Glomerular visceral epithelial cell (primary cell): ENCODE measurements around the gene MOB2.
"Not testable (repeated sequence)": the region's sequence is repeated elsewhere in the genome, so short reads cannot be mapped to it uniquely, and the experiment has no call there.

ENCODE experiments used
- DNase-seq: peaks from one replicate; pipeline ENCODE4 v3.0.0-alpha.2; 2016; ENCODE audit errors: extremely low spot score

MOB2 gene

DNA sequence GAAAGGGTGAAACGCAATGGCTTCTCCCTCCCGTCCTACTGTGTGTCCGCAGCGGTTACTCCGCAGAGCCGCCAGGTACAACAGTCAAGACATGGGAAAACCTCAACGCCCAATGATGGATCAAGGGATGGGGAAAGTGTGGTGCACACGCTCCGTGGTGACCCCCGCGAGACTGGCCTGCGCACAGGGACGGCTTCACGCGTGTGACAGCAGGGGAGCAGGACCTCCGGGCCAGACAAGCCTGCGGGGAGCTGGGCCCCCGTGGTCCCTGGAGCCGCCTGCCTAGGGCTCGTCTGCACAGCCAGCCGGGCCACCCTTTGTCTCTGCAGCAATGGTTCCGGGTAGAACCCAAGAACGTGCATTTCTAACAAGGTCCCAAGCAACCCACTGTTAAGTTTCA, 31.7 kb upstream of the MOB2 start:
- no peak for DNase-seq

DNA sequence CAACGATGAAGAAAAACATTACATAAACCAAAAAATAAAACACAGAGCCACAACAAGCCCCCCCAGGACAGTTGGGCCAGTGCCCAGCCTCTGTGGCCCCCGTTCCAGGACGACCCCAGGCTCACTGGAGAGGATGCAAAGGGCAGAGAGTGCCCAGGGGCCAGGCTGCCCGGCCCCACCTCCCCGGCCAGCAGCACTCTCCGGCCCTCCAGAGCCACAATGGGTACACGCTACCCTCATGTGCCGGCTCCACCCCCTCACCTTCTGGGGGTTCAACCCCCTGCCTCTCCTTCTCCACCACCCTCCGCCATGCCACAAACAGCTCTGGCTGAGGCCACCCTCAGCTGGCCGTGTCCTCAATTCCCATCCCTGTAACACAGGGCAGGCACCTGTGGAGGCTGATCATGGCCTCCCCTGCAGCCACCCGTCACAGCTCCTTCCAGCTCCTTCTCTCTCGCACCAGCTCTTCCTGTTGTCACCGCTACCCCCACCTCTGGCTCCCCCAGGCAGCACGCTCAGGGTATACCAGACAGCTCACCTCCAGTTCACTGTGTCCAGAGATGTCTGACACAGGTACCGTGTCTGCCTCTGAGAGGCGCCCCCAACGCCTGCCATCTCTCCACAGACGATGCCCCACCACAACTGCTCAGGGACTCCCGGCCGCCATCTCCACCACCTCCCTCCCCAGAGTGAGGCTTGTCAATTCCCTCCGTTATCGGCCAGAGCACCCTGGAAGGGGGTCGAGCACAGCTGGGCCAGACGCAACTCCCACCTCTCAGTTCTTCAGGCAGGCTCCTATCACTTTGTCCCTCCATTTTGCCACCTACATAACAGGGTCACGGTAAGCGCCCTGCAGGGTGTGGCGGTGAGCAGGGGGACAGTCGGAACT, 30.8 kb upstream of the MOB2 start:
- DNase-seq, result no peak

DNA sequence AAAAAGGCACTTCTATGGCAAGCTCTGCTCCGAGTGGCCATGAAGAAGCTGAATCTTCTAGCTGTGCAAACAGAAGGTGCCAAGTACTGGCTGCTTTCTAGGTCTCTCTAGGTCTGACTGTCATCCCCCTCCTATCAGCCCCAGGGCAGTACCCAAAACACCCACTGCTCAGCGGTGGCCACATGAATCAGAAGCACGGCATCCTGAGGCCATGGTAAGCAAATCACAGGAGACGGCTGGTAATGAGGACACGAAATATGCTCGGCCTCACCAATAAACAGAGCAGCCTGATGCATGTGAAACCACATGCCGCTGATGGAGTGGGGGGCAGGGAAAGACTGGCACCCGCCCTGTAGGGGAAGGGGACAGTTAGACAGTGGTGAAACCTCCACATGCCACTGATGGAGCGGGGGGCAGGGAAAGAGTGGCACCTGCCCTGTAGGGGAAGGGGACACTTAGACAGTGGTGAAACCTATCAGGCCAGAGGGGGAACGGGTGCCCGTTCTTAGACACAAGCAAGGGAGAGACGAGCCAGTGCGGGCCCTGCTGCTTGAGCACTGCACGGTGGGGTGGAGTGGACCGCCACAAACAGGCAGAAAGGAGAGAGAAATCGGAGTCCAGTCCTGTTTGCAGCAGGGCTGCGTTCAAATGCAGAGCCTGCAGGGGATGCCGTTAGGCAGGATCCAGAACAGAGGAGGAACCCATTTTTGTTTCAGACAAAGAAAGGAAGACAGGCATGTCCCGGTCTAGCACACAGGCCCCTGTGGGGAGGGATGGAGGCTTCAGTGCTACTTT, 29.9 kb upstream of the MOB2 start:
- no peak for DNase-seq

DNA sequence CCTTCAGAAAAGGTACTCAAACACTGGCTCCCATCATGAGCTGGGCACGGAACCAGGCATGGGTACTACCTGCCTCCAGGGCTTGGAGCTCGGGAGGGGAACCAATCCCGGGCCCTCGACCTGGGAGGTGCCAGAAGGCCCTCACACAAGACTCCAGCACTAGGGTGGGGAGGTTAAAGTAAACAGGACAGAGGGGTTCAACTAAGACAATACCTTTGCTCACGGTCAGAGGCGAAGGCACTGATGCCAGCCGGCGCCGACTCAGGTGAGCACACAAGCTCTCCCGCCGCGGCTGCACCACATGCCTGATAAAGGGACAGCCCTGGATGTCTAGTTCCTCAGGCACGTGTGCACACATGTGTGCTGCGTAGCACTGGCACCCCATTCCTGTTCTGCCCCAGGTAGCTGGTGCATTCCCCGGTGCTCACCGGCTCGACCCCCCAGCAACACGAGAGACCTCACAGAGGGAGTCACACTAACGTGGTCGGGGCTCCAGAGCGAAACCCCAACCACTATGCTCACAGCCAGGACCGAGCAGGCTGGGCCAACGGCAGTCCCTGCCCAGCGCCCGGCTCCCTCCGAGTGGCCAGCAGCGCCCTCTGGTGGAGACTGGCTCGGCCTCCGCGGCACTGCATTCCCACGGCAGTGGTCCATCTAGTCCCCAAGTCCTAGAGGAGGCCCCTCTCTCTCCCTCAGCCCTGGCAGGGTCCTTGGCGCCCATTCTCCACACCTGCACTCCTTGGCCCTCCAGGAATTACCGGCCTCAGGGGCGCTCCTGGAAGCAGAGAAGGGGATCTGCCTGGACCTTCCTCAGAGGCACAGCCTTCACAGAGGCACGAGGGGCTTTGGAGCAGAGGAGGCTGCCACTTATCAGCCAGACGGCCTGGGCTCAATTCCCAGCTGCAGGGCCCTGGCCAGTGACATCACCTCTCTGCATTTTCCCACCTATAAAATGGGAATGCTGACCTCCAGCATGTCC, 28.8 kb upstream of the MOB2 start:
- DNase-seq, result peak; percentile 56

DNA sequence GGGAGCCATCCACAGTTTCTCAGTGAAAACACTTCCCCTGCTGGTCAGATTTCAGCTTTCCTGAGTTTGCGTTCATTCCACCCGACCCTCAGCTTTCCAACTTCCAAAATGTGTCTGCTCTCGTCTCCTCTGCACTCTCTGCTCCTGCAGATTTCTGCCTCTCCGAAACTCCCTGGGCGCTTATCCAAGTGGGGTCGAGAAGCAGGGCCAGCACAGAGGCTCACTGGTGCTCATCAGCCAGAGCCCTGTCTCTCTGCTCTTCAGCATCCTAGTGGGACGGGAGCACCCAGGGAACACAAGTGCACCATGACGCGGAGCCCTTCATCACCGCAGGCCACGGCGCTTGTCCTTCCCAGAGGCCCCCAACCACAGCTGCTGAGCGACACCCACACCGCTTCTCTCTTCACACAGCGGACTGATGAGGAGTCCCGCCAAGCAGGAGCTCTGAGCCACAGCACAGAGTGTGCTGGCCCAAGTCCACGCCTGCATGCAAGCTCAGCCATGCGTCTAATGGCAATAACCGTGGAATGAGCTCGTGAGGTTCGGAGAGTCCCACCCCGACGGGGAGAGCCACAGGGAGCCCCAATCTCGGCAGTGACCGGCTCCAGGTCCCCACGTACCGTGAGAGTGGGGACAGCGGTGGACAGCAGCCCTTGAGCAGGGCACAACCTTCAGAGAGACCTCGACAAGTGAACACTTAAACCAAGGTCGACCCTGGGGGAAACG, 27.9 kb upstream of the MOB2 start:
- no peak for DNase-seq

DNA sequence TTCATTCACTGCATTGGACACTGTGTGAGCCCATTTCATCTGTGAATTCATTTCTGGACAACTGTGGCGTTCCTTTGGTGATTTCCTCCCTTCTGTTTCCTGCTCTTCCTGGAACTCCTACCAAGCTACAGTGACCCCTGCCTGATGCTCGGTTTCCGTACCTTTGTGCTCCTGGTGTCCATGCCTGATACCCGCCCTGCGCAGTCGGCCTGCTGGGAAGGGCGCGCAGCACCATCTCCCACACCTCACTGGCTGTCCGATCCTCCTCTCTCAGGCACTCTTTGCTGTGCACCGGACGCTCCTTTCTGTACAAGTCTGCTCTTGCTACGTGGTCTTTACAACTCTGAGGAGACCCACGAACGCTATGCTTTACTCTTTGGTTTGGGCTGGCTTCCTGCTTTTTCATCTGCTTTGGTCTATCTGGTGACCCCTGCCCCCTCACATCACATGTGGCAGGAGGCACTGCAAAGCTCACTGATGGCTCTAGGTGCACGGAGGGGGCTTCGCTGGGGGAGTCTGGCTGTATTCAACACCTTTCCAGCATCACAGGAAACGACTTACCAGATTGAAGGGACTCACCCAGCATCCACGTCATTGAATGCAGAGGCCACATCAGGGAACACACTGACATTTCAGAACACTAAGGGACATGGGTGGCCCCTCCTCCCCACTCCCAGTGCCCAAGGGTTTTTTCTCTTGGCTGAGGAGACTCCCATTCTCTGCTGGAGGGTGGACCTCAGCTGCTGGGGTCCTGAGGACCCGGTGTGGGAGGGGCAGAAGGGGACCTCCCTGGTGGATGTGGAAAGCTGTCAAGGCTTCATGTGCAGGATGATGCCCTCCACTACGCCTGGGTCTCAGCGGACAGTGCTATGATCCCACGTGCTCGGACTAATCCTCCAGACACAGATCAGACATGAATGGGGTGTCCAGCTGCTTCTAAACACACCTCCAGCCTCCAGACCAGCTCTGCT, 27.0 kb upstream of the MOB2 start:
- DNase-seq, result no peak

DNA sequence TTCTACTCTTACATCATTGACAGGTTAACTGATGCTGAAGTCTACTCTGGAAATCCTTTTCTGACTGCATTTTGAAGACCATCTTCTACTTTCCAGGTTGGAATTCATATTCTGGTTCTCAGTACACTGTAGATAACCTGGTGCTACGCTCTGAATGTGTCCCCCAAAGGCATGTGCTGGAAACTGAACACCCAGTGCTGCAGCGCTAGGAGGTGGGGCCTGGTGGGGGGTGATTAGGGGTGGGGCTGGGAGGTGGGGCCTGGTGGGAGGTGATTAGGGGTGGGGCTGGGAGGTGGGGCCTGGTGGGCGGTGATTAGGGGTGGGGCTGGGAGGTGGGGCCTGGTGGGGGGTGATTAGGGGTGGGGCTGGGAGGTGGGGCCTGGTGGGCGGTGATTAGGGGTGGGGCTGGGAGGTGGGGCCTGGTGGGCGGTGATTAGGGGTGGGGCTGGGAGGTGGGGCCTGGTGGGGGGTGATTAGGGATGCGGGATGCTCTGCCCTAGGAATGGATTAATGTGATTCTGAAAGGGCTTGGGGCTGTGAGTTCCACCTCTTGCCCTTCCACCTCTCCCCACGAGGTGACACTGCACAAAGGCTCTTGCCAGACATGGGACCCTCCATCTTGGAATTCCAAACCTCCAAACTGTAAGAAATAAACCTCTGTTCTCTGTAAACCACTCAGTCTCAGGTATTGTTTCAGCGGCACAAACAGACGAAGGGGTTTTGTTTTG, 26.1 kb upstream of the MOB2 start:
- not testable (repeated sequence) for DNase-seq

DNA sequence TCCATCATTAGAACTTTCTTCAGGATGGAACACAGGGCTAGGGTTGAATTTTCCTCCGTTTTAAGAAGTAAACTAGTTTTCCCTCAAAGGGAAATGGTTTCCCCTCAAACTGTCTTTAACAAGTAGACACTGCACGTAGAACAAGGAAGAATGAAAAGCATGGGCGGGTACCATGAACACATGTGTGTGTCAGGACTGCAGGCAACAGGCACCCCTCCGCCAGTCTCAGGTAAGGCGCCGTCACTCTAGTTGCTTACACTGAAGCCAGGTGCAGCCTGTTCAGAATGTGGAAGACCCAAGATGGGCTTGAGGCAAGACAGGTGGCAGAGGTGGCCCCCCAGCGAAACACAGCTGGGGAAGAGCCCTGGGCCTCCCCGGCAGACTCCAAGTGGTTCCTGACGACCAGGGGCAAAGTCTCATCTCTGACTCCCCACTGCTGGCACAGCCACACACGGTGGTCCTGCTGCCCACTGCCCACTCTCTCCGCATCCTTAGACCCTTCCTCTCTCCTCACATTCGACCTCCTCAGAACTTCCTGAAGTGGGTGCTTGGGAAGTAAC, 25.4 kb upstream of the MOB2 start:
- no peak for DNase-seq

DNA sequence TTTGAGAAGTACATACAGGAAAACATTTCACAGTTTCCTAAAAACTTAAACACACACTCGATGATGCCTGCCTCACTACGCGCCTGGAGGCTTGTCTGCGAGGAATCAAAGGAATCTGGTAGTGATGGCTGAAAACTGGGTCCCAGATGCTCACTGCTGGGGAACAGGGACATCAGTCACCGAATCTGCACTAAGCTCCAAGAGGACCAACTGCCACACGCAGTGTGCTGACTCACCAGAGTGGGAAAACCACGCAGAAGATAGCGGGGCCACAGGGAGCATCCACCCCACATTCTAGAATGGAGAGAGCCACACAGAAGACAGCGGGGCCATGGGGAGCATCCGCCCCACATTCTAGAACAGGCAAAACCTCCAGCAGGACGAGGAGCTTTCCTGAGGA, 24.3 kb upstream of the MOB2 start:
- no peak for DNase-seq

DNA sequence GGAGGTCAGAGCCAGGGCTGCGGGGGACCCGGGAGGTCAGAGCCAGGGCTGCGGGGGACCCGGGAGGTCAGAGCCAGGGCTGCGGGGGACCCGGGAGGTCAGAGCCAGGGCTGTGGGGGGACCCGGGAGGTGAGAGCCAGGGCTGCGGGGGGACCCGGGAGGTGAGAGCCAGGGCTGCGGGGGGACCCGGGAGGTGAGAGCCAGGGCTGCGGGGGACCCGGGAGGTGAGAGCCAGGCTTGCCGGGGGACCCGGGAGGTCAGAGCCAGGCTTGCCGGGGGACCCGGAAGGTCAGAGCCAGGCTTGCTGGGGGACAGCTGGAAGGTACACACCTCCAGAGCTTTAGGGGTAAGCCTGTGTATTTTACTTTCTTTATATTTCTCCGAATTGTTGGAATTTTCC, 23.8 kb upstream of the MOB2 start:
- not testable (repeated sequence) for DNase-seq

DNA sequence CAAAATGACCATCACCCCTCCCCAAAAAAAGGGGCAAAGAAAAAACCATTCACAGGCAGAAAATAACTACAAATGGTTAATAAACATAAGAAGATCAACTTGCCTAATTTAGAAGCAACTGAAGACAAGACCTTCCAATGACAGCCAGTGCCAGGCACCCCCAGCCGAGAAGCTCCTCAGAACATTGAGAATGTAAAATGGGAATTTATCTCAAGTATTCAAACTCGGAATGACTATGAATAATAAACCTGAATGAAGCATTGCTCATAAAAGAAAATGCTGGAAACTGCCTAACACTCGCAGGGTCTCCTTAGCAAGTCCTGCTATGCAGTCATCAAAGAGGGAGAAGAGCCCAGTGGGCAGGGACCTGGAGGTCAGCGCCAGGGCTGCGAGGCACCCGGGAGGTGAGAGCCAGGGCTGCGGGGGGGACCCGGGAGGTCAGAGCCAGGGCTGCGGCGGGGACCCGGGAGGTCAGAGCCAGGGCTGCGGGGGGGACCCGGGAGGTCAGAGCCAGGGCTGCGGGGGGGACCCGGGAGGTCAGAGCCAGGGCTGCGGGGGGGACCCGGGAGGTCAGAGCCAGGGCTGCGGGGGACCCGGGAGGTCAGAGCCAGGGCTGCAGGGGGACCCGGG, 23.2 kb upstream of the MOB2 start:
- no peak for DNase-seq

DNA sequence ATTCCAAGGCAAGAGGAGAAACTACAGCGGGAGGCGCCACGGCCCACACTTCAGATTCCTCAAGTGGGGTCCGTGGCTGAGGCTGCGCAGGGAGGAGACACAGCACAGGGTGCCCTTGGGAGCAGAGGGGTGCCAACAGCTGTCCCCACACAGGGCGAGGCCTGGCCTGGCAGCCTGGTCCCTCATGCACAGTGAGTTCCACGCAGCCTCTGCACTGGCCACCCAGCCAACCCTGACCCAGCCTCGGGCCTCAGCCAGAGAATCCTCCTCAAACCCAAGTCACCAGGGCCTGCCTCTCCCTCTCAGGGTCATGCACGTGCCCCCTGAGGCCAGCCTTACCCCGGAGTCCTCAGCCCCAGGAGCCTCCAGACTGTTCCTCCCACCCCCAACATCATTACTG, 22.4 kb upstream of the MOB2 start:
- no peak for DNase-seq

DNA sequence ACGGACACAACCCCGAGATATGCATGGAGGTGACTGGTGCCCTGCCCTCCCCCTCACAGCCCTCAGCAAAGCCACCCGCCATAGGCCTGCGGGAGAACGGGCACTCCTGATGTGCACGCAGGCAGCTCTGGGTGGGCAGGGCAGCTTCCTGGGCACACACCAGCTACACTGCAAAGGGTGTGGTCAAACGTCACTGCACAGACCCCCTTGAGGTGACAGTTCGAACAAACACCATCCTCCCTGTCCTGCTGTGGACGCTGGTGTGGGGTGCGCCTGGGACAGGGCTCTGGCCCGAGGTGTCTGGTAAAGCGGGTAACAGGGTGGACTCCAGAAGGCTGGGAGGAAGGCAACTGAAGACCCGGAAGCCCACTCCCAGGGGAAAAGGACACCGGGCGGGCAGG, 21.9 kb upstream of the MOB2 start:
- no peak for DNase-seq

DNA sequence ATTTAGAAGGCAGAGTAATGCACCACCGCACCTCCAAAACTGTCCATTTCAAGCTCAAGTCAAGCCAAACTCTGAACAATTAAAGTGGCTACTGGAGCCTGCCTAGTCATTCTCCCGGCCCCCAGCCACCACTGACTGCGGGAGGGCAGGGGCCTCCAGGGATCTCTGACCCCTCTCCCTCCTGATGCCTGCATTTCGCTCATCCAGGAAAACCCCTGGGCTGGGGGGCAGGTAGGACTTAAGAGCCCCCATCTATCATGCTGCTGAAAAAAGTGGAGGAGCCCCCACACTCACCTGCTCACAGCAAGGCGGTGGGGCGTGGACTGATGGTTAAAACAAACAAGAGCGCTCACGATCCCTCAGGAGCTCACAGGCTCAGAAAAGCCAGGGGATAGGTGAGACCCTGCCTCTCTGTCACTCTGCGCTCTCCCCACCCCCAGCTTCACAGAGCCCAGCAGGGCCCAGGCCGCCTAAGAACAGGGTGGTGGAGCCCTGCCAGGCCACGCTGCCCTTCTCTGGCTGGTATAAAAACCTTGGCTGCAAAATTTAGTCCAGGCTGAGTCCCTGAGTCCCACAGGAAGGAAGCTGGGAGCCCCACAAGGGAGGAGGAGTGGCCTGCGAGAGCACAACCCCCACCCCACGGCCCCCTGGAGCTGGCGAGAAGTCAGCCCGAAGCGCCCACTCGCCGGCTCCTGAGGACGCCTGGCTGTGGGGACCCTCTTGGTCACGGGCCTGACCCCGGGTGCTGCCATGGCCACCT, 21.0 kb upstream of the MOB2 start:
- DNase-seq, result no peak

DNA sequence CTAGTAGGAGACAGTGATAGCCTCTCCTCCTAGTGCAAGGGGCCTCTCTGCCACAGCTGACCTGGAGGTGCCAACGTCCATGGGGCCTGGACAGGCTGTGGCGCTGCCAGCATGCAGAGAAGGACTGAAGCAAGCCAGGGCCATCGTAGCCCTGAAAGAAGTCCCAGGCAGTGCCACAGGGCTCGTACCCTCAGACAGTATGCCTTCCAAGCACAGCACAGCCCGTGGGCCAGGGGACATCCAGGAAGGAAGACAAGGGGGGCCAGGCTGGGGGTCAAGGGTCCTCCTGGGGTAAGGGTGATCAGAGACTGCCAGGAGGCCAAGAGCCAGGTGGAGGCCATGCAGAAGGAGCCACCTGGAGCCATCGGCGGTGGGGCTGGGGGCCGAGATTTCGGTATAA, 20.4 kb upstream of the MOB2 start:
- no peak for DNase-seq

DNA sequence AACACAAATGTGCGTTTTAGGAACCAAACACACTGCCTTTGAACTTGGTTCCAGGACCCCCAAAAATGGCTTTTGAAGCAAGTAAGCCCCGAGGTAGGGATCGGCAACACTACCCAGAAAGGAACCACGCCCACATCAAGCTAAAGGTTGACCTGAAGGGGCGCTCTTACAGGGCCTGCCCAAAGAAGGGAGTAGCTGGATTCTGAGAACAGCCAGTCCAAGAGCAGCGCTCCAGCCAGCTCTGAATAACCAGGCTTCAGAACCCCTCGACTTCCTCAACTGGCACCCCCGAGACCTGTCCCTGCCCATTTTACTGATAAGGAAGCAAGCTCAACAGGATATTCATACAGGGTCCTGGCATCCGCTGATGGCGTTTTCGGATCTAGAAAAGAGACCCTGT, 18.9 kb upstream of the MOB2 start:
- no peak for DNase-seq

DNA sequence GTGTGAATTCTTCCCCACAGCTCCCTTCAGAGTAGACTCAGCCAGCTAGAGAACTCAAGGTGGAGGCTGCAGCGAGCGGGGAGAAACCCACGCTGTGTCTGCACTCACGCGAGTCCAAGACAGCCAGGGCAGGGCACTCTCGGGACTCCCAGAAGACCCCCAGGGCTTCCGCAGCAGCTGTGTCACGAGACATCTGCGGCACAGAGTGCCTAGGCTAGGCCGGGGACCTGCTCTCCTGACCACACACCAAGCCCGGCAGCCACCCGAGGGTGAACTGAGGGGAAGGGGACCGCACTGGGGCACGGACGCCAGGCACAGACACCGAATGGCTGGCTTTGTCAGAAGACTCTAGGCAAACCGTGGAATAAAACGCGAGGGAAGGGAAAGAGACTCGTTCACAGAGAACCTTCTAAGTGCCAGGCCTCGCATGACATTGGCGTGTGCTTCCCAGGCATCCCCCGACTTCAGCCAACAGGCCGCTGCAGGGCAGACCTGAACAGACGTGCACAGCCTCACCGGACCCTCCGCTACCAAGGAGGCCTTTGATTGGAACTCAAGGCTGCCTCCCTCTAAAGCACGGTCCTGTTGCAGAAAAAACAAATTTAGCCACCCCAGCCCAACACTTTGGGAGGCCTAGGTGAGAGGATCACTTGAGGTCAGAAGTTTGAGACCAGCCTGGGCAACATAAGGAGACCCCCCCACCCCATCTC, 18.2 kb upstream of the MOB2 start:
- DNase-seq, result no peak
